Dedifferentiated amniotic fluid mesenchymal stem cell (primary cell): ENCODE data around the gene ARID1B.
"Not testable (repeated sequence)": the region's sequence is repeated elsewhere in the genome, so short reads cannot be mapped to it uniquely, and the experiment has no call there.

Experiments
- DNase-seq: peaks from one replicate; pipeline ENCODE4 v3.0.0-alpha.2; 2016; ENCODE audit errors: extremely low spot score

The ARID1B gene

GRCh38 chr6:156933201-156934068 lies 156.3 kb downstream of the ARID1B start:
- DNase-seq, result no peak

DNA sequence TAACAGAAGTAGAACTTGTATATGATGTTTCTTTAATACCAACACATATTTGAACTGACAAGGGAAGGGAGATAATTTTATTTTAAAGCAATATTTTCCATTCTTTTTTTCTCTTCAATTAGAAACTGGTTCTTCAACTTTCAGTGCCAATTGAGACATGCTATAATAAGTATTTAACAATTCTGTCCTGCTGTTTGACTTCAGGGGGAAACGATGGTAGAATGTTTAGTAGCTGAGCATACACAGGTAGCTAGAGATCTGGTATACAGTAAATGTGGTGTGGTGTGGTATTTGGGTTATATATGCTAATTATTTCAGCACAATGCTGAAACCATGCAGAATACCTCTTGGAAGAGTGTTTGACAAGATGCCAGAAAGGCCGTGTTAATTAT lies 156.9 kb downstream of the ARID1B start:
- DNase-seq, result no peak

GRCh38 chr6:156935000-156935399 lies 157.8 kb downstream of the ARID1B start:
- DNase-seq, result no peak

DNA sequence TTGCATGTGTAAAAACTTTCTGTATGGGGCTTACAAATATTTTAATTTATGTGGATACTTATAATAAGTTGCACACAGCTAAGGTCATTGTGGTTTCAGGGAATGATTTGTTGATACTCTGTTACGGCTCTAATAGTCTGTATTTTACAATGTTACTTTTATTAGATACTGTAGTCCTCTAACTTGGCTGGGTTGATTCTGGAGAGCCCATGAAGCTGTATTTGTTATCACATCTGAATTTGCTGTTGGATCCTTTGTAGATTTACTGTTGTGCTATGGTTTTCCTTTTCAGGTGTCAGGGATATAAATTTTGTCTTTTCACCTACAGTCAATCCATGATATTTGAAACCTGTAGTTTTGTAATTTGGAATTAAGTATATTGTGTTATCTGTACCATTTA lies 161.0 kb downstream of the ARID1B start:
- DNase-seq, result no peak

DNA sequence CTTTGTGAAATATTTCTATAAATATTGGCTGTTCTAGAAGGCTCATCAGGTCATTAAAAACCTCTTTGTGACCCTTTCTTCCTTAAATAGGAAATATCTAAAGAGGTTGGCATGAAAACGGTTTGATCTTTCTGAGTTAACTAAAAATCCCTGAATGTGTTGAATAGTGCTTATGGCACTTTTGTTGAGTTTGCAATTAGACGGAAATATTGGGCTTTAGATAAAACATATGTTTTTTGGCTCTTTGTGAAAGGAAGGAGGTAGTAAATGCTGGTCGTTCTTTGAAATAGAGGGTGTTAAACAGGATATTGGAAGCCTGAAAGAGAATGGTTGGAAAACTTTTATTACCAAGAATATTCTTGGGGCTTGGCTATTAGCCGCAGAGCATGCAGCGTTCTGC lies 163.0 kb downstream of the ARID1B start:
- no peak for DNase-seq

DNA sequence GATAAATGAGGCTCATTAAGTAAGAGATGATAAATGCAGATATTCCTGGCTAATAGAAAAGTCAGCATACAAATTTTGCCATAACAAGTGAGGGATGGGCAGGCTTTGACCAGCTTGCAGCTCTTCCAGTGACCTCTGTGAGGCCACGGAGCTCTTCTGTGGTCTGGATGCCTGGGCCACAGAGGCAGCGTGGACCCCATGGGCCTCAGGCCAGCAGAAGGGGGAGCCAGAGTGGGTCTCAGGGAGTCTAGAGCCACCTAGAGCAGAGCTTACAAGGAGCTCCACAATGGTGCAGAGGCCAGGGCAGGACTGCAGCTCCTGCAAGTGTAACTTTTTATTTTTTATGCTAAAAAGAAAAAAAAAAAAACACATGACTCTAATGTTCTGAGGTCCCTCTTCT lies 165.1 kb downstream of the ARID1B start:
- DNase-seq, result no peak

DNA sequence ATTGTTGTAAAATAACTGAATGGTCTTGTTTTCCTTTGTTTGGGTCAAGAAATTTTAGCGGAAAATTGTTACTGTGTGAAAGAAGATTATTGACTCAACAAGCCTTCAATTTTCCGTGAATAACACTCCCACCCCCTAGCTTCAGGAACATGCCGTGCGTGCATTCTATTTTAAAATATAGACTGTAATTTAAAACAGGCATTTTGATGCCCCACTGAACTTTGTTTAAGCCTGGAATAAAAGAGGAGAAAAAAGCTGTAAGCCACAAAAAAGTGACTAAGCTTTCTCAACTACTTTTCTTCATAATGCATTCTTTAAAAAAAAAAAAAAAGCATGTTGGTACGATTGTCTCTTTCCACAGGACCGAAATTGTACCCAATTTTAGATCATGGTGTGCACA lies 166.0 kb downstream of the ARID1B start:
- DNase-seq, result no peak

GRCh38 chr6:156943816-156944215 lies 166.6 kb downstream of the ARID1B start:
- no peak for DNase-seq

DNA sequence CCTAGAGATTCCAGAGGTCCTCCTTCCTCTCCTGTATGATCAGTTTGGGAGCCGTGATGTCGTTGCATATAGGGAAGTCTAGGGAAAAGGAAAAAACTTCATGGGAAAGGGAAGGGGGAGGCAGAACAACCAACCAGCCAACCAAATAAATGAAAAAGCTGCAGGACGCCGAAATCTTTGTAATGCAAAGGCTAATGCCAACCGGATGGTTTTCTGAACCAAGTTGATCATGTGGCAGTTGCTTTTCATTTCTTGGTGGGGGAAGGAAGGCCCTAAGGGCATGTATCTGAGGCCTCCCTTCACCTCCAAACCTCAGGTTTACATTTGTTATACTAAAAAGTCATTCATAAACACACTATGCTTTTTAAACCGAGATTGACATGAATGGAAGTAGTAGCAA lies 167.2 kb downstream of the ARID1B start:
- DNase-seq, result no peak

DNA sequence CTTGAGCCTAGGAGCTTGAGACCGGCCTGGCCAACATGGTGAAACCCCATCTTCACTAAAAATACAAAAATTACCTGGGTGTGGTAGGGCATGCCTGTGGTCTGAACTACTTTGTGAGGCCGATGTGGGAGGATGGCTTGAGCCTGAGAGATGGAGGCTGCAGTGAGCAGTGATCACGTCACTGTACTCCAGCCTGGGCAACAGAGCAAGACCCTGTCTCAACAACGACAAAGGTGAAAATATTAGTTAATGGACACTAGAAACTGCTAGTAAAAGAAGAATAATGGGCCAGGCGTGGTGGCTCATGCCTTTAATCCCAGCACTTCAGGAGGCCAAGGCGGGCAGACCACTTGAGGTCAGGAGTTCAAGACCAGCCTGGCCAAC lies 168.6 kb downstream of the ARID1B start:
- DNase-seq, result not testable (repeated sequence)

- no peak for DNase-seq
Observed at GRCh38 chr6:156946370-156946936, 169.3 kb downstream of the ARID1B start.

DNA sequence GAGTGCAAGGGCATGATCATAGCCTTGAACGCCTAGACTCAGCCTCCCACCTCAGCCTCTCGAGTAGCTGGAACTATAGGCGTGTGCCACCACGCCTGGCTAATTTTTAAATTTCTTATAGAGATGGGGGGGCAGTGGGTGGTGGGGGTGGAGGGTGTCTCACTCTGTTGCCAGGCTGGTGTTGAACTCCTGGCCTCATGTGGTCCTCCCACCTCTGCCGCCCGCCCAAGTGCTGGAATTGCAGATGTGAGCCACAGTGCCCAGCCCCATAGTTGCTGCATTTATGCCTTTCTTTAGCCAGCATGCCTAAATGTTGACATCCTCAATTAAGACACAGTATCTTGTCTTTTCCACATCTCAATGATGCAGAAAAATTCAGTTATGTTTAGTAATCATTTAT lies 171.1 kb downstream of the ARID1B start:
- no peak for DNase-seq

DNA sequence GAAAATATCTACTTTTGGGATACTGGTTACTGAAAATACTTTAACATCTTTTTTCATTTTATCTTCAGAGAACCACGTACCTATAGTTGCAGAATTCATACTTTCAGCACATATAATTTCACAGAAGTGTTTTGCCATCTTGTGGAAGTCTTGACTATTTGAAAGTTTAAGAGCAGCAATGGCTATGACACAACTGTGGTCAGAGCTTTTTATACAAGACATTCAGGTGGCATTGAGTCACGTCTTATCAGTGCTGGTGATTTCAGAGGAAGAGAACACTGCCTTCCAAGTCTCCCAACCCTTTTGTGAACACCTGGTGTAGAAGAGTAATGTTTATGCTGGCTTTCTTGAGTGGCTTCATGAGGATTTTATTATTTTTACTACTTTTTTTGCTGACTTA lies 171.6 kb downstream of the ARID1B start:
- DNase-seq, result no peak

DNA sequence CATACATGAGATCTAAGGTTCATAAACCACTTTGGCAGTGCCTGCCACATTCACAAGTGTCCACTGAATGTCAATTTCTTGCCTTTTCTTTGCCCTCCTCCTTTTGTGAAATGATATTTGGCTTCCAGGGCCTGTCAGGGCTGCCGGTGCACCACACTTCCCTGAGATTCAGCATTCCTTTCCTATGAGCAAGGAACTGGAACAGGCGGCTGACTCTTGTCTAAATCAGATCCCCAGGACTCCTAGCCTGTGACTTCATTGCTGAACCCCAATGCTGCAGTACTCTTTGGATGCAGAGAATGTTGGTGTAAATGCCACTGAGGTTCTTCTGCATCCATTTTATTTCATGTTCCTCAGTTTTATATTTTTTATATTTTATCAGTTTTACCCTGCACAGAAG lies 172.2 kb downstream of the ARID1B start:
- DNase-seq, result peak; percentile 26

- DNase-seq, result no peak
Observed at GRCh38 chr6:156950084-156950483, 172.9 kb downstream of the ARID1B start.

- no peak for DNase-seq
Observed at GRCh38 chr6:156950531-156950930, 173.4 kb downstream of the ARID1B start.

- DNase-seq, result no peak
Observed at GRCh38 chr6:156952401-156952800, 175.2 kb downstream of the ARID1B start.

GRCh38 chr6:156953127-156953478 lies 175.9 kb downstream of the ARID1B start:
- no peak for DNase-seq

GRCh38 chr6:156953479-156954146 lies 176.4 kb downstream of the ARID1B start:
- peak; percentile 98 for DNase-seq

DNA sequence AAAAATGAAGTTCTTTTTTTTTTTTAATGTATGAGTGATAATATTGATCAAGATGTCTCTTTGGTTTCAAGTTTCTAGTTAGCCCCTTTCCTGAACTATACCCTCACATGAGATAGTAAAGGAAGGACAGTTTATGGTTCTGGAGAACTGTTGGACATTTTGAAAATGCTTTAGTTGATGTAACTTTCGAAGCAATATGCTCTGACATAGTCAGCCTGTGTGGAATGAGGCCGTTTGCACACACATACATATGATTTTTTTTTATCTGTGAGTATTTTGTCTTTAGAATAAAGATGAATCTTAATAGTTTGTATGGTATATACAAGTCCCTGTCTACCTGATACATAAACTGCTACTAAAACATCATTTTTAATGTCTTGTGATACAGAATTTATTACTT lies 177.0 kb downstream of the ARID1B start:
- DNase-seq, result no peak

GRCh38 chr6:156954816-156955215 lies 177.6 kb downstream of the ARID1B start:
- no peak for DNase-seq

GRCh38 chr6:156955494-156956183 lies 178.5 kb downstream of the ARID1B start:
- no peak for DNase-seq

GRCh38 chr6:156956286-156956685 lies 179.1 kb downstream of the ARID1B start:
- no peak for DNase-seq
